ENCODE results near the gene REXO1.
"Not testable (repeated sequence)": the region's sequence is repeated elsewhere in the genome, so short reads cannot be mapped to it uniquely, and the experiment has no call there.

REXO1 gene

GRCh38 chr19:1805401-1806183, 42.7 kb downstream of the REXO1 start:
- DNase-seq (ENCODE audit: extremely low read depth, low read depth): no peak
- no peak for TF ChIP-seq CTCF (IDR thresholded peaks at IDR 0.05; ENCODE audit: low read depth, low read length)

GRCh38 chr19:1804858-1805257, 43.4 kb downstream of the REXO1 start:
- DNase-seq (ENCODE audit: extremely low read depth, low read depth): no peak
- no peak for TF ChIP-seq CTCF (IDR thresholded peaks at IDR 0.05; ENCODE audit: low read depth, low read length)

GRCh38 chr19:1799695-1800342, 48.5 kb downstream of the REXO1 start:
- TF ChIP-seq CTCF (IDR thresholded peaks at IDR 0.05; ENCODE audit: low read depth, low read length): no peak
- no peak for DNase-seq (ENCODE audit: extremely low read depth, low read depth)

GRCh38 chr19:1797313-1797712, 51.0 kb downstream of the REXO1 start:
- DNase-seq (ENCODE audit: extremely low read depth, low read depth): not testable (repeated sequence)

- no peak for DNase-seq (ENCODE audit: extremely low read depth, low read depth)
- TF ChIP-seq CTCF (IDR thresholded peaks at IDR 0.05; ENCODE audit: low read depth, low read length): no peak
Observed at GRCh38 chr19:1796395-1797142, 51.7 kb downstream of the REXO1 start.

GRCh38 chr19:1794424-1795172, 53.7 kb downstream of the REXO1 start:
- DNase-seq (ENCODE audit: extremely low read depth, low read depth): no peak
- no peak for TF ChIP-seq CTCF (IDR thresholded peaks at IDR 0.05; ENCODE audit: low read depth, low read length)

GRCh38 chr19:1791879-1792278, 56.4 kb downstream of the REXO1 start:
- no peak for DNase-seq (ENCODE audit: extremely low read depth, low read depth)
- TF ChIP-seq CTCF (IDR thresholded peaks at IDR 0.05; ENCODE audit: low read depth, low read length): no peak

Measured in AG09319 (cell line).